ENCODE results near the gene CACFD1.

CACFD1 gene

GRCh38 chr9:133485531-133486260, 25.9 kb downstream of the CACFD1 start:
- DNase-seq: no peak

- no peak for DNase-seq
Observed at GRCh38 chr9:133487331-133487725, 27.6 kb downstream of the CACFD1 start.

- DNase-seq: no peak
Observed at GRCh38 chr9:133488686-133489252, 29.0 kb downstream of the CACFD1 start.

- no peak for DNase-seq
Observed at GRCh38 chr9:133489253-133490190, 29.7 kb downstream of the CACFD1 start.

GRCh38 chr9:133490201-133490681, 30.5 kb downstream of the CACFD1 start:
- DNase-seq: no peak

GRCh38 chr9:133490865-133491655, 31.3 kb downstream of the CACFD1 start:
- DNase-seq: peak; percentile 3

GRCh38 chr9:133491656-133491925, 31.8 kb downstream of the CACFD1 start:
- no peak for DNase-seq

- no peak for DNase-seq
Observed at GRCh38 chr9:133492061-133493021, 32.6 kb downstream of the CACFD1 start.

GRCh38 chr9:133493428-133493827, 33.6 kb downstream of the CACFD1 start:
- DNase-seq: no peak

- DNase-seq: no peak
Observed at GRCh38 chr9:133493845-133494540, 34.2 kb downstream of the CACFD1 start.

- DNase-seq: no peak
Observed at GRCh38 chr9:133494636-133495326, 35.0 kb downstream of the CACFD1 start.

- DNase-seq: no peak
Observed at GRCh38 chr9:133495327-133496293, 35.8 kb downstream of the CACFD1 start.

GRCh38 chr9:133496861-133497842, 37.4 kb downstream of the CACFD1 start:
- no peak for DNase-seq

GRCh38 chr9:133499132-133499891, 39.5 kb downstream of the CACFD1 start:
- DNase-seq: no peak

GRCh38 chr9:133499892-133500270, 40.1 kb downstream of the CACFD1 start:
- DNase-seq: no peak

- no peak for DNase-seq
Observed at GRCh38 chr9:133502112-133502511, 42.3 kb downstream of the CACFD1 start.

GRCh38 chr9:133505186-133505830, 45.5 kb downstream of the CACFD1 start:
- DNase-seq: no peak

All from NCI-H774 (cell line).